Sigmoid colon (tissue), 4 donors: Measurements from ENCODE around the gene FBLN7.

Source experiments
- EP300 ChIP-seq, 4 donors: sonication (generic); formaldehyde crosslinking; IDR thresholded peaks; one replicate each; pipeline ENCODE4 v1.6.1; 2017; ENCODE audit warnings: antibody characterized with exemption in 4 of 4
- POLR2A ChIP-seq, 2 donors: fragments of 450-650 bp; IDR thresholded peaks; one replicate each; pipeline ENCODE4 v1.6.1; 2016; ENCODE audit warnings: antibody characterized with exemption in 2 of 2, mild to moderate bottlenecking in 2 of 2, moderate library complexity in 2 of 2
- POLR2AphosphoS5 ChIP-seq, 4 donors: sonication (generic); formaldehyde crosslinking; IDR thresholded peaks; one replicate each; pipeline ENCODE4 v1.6.1; 2017; ENCODE audit warnings: antibody characterized with exemption in 4 of 4
- TF ChIP-seq, protein P1 (sequence below), 4 experiments: fragments of 450-650 bp in 3 of 4; fragments of 200-600 bp in 1 of 4; IDR thresholded peaks; one replicate each; pipeline ENCODE4 v1.5.1; 2016 to 2019; ENCODE audit warnings: antibody characterized with exemption in 4 of 4, mild to moderate bottlenecking in 3 of 4, moderate library complexity in 2 of 4

DNA sequence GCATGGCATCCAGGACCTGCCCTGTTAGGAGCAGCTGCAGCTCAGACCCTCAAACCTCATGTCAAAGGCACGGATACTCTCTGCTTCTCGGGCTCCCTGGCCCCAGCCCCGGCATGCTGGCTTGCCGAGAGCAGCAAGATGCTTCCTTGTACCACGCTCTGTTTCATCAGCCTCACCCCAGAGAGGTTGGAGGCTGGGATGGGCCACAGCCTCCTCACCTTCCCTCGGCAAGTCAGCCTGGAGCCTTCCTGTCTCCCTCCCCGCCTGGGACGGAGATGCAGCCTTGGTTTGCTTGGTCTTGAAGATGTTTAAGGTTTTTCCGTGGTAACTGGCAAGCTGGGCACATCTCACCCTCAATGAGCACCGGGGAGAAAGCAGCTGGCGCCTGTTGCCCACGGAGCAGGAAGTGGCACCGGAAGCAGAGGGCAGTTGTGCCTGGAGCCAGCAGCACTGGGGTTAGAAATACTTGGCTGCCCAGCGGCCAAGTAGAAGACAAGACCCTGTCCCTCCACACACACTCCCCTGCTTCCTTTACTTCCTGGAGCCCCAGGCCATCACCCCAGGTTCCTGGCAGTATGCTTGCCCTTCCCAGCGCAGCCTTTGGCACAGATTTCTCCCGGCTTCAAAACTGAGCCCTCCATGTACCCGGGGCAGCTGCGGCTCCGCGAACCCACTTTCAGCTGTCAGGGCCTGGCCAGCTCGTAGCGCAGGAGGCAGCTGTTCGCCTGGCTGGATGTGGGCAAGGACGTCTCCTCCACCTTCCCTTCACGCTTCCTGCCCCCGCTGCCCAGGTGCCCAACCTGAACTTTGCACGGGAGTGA is 17.4 kb downstream of the FBLN7 start:
- TF ChIP-seq, protein P1, sequence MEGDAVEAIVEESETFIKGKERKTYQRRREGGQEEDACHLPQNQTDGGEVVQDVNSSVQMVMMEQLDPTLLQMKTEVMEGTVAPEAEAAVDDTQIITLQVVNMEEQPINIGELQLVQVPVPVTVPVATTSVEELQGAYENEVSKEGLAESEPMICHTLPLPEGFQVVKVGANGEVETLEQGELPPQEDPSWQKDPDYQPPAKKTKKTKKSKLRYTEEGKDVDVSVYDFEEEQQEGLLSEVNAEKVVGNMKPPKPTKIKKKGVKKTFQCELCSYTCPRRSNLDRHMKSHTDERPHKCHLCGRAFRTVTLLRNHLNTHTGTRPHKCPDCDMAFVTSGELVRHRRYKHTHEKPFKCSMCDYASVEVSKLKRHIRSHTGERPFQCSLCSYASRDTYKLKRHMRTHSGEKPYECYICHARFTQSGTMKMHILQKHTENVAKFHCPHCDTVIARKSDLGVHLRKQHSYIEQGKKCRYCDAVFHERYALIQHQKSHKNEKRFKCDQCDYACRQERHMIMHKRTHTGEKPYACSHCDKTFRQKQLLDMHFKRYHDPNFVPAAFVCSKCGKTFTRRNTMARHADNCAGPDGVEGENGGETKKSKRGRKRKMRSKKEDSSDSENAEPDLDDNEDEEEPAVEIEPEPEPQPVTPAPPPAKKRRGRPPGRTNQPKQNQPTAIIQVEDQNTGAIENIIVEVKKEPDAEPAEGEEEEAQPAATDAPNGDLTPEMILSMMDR (IDR thresholded peaks at IDR 0.05), result no peak
- no peak for TF ChIP-seq POLR2A (IDR thresholded peaks at IDR 0.05)
- no peak for TF ChIP-seq POLR2AphosphoS5 (IDR thresholded peaks at IDR 0.05)
- TF ChIP-seq EP300 (IDR thresholded peaks at IDR 0.05), result no peak
